Testis (tissue), 2 donors: ENCODE measurements around the gene SLC28A2.

Experiments
- POLR2A ChIP-seq: fragments of 450-650 bp; IDR thresholded peaks from one replicate; pipeline ENCODE4 v1.6.1; 2017; ENCODE audit warnings: antibody characterized with exemption, mild to moderate bottlenecking, moderate library complexity
- TF ChIP-seq, protein P1 (sequence below), 3 experiments: fragments of 450-650 bp in 2 of 3; fragments of 200-600 bp in 1 of 3; sonication (generic) in 1 of 3; IDR thresholded peaks; one replicate each; pipeline ENCODE4 v1.5.1; 2016 to 2019; ENCODE audit warnings: antibody characterized with exemption in 3 of 3, mild to moderate bottlenecking in 2 of 3, moderate library complexity in 1 of 3

DNA sequence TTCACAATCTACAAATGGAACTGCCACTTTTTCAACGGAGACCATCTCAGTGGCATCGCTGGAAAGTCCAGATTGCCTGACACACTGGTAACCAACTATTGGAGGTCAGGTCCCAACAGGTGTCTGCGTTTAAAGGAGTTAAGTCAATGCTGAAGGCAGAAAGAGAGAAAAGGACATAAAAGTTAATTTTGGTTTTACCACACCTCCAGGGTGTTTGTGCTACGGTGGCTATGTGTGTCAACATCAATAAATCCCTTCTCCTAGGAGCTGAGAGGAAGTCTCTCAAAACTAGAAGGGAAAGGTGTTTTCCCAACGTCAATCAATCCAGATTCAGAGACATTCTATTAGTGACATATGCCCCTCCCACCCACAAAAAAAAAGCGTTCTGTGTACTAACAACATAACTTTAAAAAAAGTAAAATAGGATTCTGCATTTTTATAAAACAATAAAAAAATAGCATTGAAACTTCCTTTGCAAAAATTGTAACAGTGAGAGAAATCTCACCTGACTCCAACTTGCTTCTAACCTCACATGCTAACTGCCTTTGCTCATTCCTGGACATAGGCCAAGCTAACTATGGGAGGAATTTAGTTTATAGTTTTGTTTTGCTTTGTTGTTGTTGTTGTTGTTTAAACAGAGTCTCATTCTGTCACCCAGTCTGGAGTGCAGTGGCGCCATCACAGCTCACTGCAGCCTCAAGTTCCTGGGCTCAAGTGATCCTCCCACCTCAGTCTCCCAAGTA, 67.6 kb downstream of the SLC28A2 start:
- TF ChIP-seq, protein P1, sequence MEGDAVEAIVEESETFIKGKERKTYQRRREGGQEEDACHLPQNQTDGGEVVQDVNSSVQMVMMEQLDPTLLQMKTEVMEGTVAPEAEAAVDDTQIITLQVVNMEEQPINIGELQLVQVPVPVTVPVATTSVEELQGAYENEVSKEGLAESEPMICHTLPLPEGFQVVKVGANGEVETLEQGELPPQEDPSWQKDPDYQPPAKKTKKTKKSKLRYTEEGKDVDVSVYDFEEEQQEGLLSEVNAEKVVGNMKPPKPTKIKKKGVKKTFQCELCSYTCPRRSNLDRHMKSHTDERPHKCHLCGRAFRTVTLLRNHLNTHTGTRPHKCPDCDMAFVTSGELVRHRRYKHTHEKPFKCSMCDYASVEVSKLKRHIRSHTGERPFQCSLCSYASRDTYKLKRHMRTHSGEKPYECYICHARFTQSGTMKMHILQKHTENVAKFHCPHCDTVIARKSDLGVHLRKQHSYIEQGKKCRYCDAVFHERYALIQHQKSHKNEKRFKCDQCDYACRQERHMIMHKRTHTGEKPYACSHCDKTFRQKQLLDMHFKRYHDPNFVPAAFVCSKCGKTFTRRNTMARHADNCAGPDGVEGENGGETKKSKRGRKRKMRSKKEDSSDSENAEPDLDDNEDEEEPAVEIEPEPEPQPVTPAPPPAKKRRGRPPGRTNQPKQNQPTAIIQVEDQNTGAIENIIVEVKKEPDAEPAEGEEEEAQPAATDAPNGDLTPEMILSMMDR (IDR thresholded peaks at IDR 0.05) = no peak
- TF ChIP-seq POLR2A = no peak
